Skin epidermis (tissue), 12 donors: ENCODE measurements around the gene EFNA2.

Experiments
- H3K27ac ChIP-seq, 21 experiments: fragments of 200-600 bp; sonication (generic) in 11 of 21; one replicate each; pipeline ENCODE4 v1.5.0; 2020; ENCODE audit warnings: mild to moderate bottlenecking in 3 of 21, inconsistent platforms in 2 of 21, moderate library complexity in 2 of 21
- H3K4me3 ChIP-seq, 7 experiments: fragments of 200-600 bp; sonication (generic) in 2 of 7; one replicate each; pipeline ENCODE4 v1.5.0; 2020; ENCODE audit warnings: inconsistent platforms in 2 of 7, mild to moderate bottlenecking in 2 of 7, moderate library complexity in 1 of 7

EFNA2 gene

GRCh38 chr19:1258163-1258492 is 27.5 kb upstream of the EFNA2 start:
- H3K4me3 ChIP-seq = peak overlapping the region in 1 of 7 experiments; percentile 27
- H3K27ac ChIP-seq = peak overlapping the region in 20 of 21 experiments; percentile 87 to 99 (median 95)

- Histone ChIP-seq H3K4me3 (peak overlapping the region in 6 of 7 experiments; percentile 13 to 29 (median 18)), H3K27ac (peak overlapping the region; percentile 53 to 99 (median 95))
Measured at GRCh38 chr19:1258707-1259205, 26.9 kb upstream of the EFNA2 start.

GRCh38 chr19:1259206-1259875 is 26.3 kb upstream of the EFNA2 start:
- Histone ChIP-seq H3K27ac (peak overlapping the region; percentile 53 to 99 (median 95)), H3K4me3 (peak overlapping the region in 6 of 7 experiments; percentile 13 to 29 (median 18))

DNA sequence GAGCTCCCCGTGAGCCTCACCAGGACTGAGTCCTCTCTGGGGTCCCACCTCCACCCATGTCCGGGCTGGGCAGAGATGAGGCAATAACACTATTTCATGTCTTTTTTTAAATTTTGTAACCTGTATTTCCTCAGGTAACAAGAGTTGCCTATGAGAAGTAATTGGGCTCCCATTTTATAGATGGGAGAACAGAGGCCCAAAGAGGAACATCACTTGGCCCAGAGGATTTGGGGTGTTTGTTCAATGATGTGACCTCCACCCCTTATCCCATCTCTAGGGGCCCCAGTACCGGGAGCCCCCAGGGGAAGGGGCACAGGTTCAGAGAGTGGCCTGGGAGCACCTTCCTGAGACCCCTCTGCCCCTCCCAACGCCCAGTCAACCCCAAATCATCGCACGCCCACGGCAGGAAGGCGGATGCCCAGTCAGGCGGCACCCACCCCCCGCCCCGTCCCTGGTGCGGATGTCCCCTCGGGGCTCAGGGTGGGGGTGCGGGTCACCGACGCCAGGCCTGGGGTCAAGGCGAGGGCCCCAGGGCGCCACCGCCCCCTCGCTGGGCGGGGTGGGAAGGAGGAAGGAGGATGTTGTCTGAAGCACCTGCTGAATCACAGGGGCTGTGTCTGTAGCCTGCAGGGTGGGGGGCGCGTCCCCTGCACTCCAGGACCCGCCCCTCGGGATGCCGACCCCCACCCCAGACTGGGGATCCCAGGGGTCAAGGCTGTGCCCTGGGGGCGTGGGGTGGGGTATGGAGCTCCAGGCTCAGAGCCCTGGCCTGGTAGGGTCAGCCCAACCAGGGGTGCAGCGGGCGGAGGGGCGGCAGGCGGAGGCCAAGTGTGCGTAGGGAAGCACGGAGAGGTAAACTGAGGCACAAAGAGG is 25.6 kb upstream of the EFNA2 start:
- Histone ChIP-seq H3K4me3 (peak overlapping the region; percentile 20 to 70 (median 53)), H3K27ac (peak overlapping the region; percentile 53 to 99 (median 95))

- Histone ChIP-seq H3K27ac (peak overlapping the region; percentile 73 to 99 (median 95)), H3K4me3 (peak overlapping the region; percentile 49 to 72 (median 55))
Measured at GRCh38 chr19:1260749-1261537, 24.7 kb upstream of the EFNA2 start.

GRCh38 chr19:1261538-1261797 is 24.2 kb upstream of the EFNA2 start:
- Histone ChIP-seq H3K4me3 (peak overlapping the region; percentile 49 to 72 (median 55)), H3K27ac (peak overlapping the region; percentile 73 to 99 (median 95))

GRCh38 chr19:1261798-1262622 is 23.7 kb upstream of the EFNA2 start:
- peak overlapping the region; percentile 73 to 99 (median 95) for H3K27ac ChIP-seq
- peak overlapping the region; percentile 49 to 72 (median 55) for H3K4me3 ChIP-seq

DNA sequence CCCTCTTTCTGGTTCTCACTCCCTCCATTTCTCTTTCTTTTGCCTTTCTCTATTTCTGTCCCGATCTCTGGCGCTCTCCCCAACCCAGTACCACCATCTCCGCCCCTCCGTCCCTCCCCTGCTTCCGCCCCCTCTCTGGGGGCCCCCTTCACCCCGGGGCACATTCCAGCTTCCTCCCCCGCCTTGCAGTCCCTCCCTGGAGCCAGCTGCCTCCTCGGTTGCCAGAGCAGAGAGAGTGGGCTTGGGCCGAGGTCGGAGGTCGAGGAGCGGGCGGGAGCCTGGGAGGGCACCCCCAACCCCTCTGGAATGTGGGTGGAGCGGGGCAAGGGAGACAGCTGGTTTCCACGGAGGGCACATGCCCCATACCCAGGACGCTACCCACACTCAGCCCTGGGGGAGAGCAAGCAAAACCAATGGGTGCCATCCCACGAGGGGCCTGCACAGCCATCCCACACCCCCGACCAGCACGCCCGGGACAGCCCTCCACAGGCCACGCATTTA is 23.0 kb upstream of the EFNA2 start:
- Histone ChIP-seq H3K4me3 (peak overlapping the region; percentile 49 to 72 (median 55)), H3K27ac (peak overlapping the region; percentile 73 to 99 (median 95))

DNA sequence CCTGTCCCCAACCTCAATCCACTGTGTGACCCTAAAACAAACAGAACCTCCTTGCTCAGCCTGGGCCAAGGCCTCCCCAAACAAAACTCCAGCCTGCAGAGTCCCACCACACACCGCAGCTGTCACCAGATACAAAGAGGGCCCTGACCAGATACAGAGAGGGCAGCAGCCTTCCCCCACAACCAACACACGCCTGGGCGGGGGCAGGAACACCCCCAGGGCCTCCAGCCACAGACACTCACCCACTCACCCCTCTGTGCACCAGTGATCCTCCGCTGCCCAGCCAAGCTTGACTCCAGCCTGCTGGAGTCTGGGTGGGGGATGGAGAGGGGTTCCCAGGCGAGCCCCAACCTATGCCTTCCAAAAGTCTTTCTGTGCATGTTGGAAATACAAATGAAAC is 22.5 kb upstream of the EFNA2 start:
- H3K27ac ChIP-seq = peak overlapping the region in 19 of 21 experiments; percentile 87 to 99 (median 95)
- no peak overlapping the region for H3K4me3 ChIP-seq

- Histone ChIP-seq H3K27ac (peak overlapping the region in 20 of 21 experiments; percentile 71 to 99 (median 86)), H3K4me3 (no peak overlapping the region)
Measured at GRCh38 chr19:1264801-1265614, 20.7 kb upstream of the EFNA2 start.

GRCh38 chr19:1265615-1266128 is 20.0 kb upstream of the EFNA2 start:
- Histone ChIP-seq H3K4me3 (peak overlapping the region; percentile 32 to 59 (median 51)), H3K27ac (peak overlapping the region; percentile 29 to 99 (median 86))

- Histone ChIP-seq H3K27ac (peak overlapping the region; percentile 50 to 99 (median 86)), H3K4me3 (peak overlapping the region; percentile 32 to 59 (median 51))
Measured at GRCh38 chr19:1266129-1266915, 19.4 kb upstream of the EFNA2 start.

DNA sequence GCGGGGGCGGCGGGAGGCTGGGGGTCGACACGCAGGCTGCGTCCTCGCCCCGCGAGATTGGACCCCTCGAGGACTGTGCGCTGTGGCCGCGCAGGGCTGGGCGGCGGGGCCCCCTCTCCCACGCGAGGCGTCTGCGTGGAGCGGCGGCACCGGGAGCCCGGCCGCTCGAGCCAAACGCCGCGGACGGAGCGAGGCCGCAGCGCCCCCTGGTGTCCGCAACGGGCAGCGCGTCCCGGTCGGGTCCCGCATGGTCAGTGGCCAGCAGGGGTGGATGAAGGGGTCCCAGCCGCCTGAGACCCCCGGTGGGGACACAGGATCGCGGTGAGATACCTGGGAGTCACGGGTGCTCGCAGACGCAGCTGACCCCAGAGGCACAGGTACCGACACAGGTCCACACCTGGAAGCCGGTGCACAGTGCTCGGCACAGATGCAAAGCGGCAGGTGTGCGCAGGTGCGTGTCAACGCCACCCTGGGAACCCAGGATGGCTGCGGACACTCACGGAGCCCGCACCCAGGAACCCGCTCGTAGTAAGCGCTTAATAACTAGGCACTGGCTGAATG is 18.7 kb upstream of the EFNA2 start:
- peak overlapping the region; percentile 32 to 59 (median 51) for H3K4me3 ChIP-seq
- H3K27ac ChIP-seq = peak overlapping the region; percentile 50 to 99 (median 86)

DNA sequence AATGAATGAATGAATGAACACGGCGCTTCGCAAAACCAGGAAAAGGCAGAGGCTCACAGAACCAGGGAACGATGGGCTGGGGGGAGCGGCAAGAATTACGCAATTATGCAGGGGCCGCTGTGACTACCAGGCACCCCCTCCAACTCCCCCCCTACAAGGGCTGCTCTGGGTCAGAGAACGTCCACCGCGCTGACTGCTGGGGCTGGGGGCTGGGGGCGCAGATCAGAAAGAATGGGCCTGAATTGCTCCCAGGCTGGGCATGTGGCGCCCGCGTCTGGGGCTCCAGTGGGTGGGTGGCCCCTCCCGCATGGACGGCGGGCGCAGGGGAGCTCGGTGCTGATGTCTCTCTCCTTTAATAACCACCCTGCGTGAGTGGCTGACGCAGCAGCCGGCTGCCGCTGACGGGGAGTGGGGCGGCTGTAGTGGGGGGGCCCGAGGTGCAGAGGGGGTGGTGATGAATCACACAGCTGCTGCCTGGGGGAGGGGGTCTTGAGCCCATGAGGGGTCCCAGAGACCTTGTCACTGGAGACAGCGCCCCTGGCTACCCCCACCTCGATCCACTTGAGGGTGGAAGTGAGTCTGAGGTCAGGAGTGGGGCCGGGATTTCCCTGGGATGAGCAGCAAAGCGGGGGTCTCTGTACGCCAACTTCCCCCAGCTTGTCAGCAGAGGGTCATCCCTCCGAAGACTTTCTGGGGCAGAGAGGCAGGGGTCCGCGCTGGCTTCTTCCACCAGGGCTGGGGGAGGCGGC is 18.0 kb upstream of the EFNA2 start:
- peak overlapping the region in 11 of 21 experiments; percentile 34 to 100 (median 84) for H3K27ac ChIP-seq

GRCh38 chr19:1268226-1269064 is 17.2 kb upstream of the EFNA2 start:
- Histone ChIP-seq H3K4me3 (peak overlapping the region in 3 of 7 experiments; percentile 50 to 71 (median 67)), H3K27ac (peak overlapping the region in 17 of 21 experiments; percentile 11 to 100 (median 91))

More for the DNA sequence above, 18.0 kb upstream of the EFNA2 start:
- H3K4me3 ChIP-seq = peak overlapping the region; percentile 32 to 59 (median 51)
